Neural progenitor cell (in vitro differentiated cells): ENCODE measurements around the gene NPB. TPM values are rescaled to one million over a fixed set of nuclear protein-coding genes. Genes with fewer than 3 reads are reported as not detected.

Source experiments
- DNase-seq: peaks from one replicate; pipeline ENCODE4 v3.0.0-alpha.2; 2016; ENCODE audit warnings: low spot score
- H2AFZ ChIP-seq: fragments of 200-600 bp; sonication (generic); replicated peaks from 2 replicates; pipeline ENCODE4 v1.6.1; 2016; ENCODE audit warnings: antibody characterized with exemption
- H3F3A ChIP-seq: fragments of 200-600 bp; sonication (generic); 2 replicates; pipeline ENCODE4 v1.6.1; 2016; ENCODE audit warnings: antibody characterized with exemption, low read depth
- H3K27ac ChIP-seq: fragments of 200-600 bp; sonication (generic); 2 replicates; pipeline ENCODE4 v1.5.1; 2016; ENCODE audit warnings: mild to moderate bottlenecking
- H3K27me3 ChIP-seq: fragments of 200-600 bp; sonication (generic); 2 replicates; pipeline ENCODE4 v1.6.1; 2016; ENCODE audit warnings: mild to moderate bottlenecking, moderate library complexity
- H3K36me3 ChIP-seq: fragments of 200-600 bp; sonication (generic); 2 replicates; pipeline ENCODE4 v1.5.1; 2016
- H3K4me1 ChIP-seq: fragments of 200-600 bp; sonication (generic); 2 replicates; pipeline ENCODE4 v1.6.1; 2016; ENCODE audit warnings: mixed run types
- H3K4me2 ChIP-seq: fragments of 200-600 bp; sonication (generic); 2 replicates; pipeline ENCODE4 v1.6.1; 2016
- H3K4me3 ChIP-seq: fragments of 200-600 bp; sonication (generic); 2 replicates; pipeline ENCODE4 v1.5.1; 2016
- H3K79me2 ChIP-seq: fragments of 200-600 bp; sonication (generic); 2 replicates; pipeline ENCODE4 v1.6.1; 2016; ENCODE audit warnings: low read depth
- H3K9ac ChIP-seq: fragments of 200-600 bp; sonication (generic); 2 replicates; pipeline ENCODE4 v1.6.1; 2016
- H3K9me3 ChIP-seq: fragments of 200-600 bp; sonication (generic); 2 replicates; pipeline ENCODE4 v1.5.1; 2016; ENCODE audit warnings: low read depth
- H4K20me1 ChIP-seq: fragments of 200-600 bp; sonication (generic); 2 replicates; pipeline ENCODE4 v1.6.1; 2016; ENCODE audit warnings: low read depth
- H3K27ac Mint-ChIP-seq: 3 replicates; pipeline ENCODE4 v1.8.0; 2021; ENCODE audit warnings: mixed read lengths
- H3K27me3 Mint-ChIP-seq: 2 replicates; pipeline ENCODE4 v1.8.0; 2022; ENCODE audit warnings: low read depth, mild to moderate bottlenecking, inconsistent platforms, moderate library complexity, mixed read lengths; ENCODE audit not compliant: insufficient read depth
- H3K36me3 Mint-ChIP-seq: 3 replicates; pipeline ENCODE4 v1.8.0; 2021; ENCODE audit warnings: mixed read lengths
- H3K4me1 Mint-ChIP-seq: 3 replicates; pipeline ENCODE4 v1.8.0; 2021; ENCODE audit warnings: mixed read lengths
- H3K4me3 Mint-ChIP-seq: 3 replicates; pipeline ENCODE4 v1.8.0; 2021; ENCODE audit warnings: mild to moderate bottlenecking, moderate library complexity, mixed read lengths
- H3K9me3 Mint-ChIP-seq: 3 replicates; pipeline ENCODE4 v1.8.0; 2020; ENCODE audit warnings: mixed read lengths
- EZH2 ChIP-seq: fragments of 200-600 bp; sonication (generic); IDR thresholded peaks from 2 replicates; pipeline ENCODE4 v1.6.1; 2017; ENCODE audit warnings: antibody characterized with exemption, mild to moderate bottlenecking, moderate library complexity
- EZH2phosphoT487 ChIP-seq: fragments of 200-600 bp; sonication (generic); IDR thresholded peaks from 2 replicates; pipeline ENCODE4 v1.6.1; 2017; ENCODE audit warnings: antibody characterized with exemption
- total RNA-seq: library from RNA; depleted of rRNA; stranded (reverse); fragments of >200 nt; gene quantifications from 2 replicates; pipeline ENCODE4 v1.2.3, GENCODE V29; 2015; ENCODE audit warnings: low replicate concordance
- TF ChIP-seq, protein P1 (sequence below): fragments of 200-600 bp; sonication (generic); IDR thresholded peaks from 2 replicates; pipeline ENCODE4 v1.5.1; 2017; ENCODE audit warnings: antibody characterized with exemption, mild to moderate bottlenecking

NPB gene
- total RNA-seq, 1 donor from 2014 or later = not detected

- H3K4me1 Mint-ChIP-seq = peaks cover 16% of the 10 kb centered on the region
- no peaks in the 10 kb centered on the region for H3K9me3 Mint-ChIP-seq
- H3K4me3 Mint-ChIP-seq = peak overlapping the region; percentile 86
- peaks cover 60% of the 10 kb centered on the region for H3F3A ChIP-seq
- TF ChIP-seq, protein P1, sequence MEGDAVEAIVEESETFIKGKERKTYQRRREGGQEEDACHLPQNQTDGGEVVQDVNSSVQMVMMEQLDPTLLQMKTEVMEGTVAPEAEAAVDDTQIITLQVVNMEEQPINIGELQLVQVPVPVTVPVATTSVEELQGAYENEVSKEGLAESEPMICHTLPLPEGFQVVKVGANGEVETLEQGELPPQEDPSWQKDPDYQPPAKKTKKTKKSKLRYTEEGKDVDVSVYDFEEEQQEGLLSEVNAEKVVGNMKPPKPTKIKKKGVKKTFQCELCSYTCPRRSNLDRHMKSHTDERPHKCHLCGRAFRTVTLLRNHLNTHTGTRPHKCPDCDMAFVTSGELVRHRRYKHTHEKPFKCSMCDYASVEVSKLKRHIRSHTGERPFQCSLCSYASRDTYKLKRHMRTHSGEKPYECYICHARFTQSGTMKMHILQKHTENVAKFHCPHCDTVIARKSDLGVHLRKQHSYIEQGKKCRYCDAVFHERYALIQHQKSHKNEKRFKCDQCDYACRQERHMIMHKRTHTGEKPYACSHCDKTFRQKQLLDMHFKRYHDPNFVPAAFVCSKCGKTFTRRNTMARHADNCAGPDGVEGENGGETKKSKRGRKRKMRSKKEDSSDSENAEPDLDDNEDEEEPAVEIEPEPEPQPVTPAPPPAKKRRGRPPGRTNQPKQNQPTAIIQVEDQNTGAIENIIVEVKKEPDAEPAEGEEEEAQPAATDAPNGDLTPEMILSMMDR = peak; percentile 91
- TF ChIP-seq EZH2phosphoT487 = no peak
- no peak for TF ChIP-seq EZH2
- peaks cover 14% of the 10 kb centered on the region for H3K4me1 ChIP-seq
- H3K27me3 Mint-ChIP-seq = peaks cover 6% of the 10 kb centered on the region
- H3K27ac Mint-ChIP-seq = no peak overlapping the region
- no peaks in the 10 kb centered on the region for H3K9me3 ChIP-seq
- peak overlapping the region; percentile 99 for H3K4me2 ChIP-seq
- DNase-seq = peak; percentile 68
- no peaks in the 10 kb centered on the region for H3K36me3 ChIP-seq
- peaks cover 28% of the 10 kb centered on the region for H3K79me2 ChIP-seq
- H3K4me3 ChIP-seq = peak overlapping the region; percentile 86
- peaks cover 41% of the 10 kb centered on the region for H4K20me1 ChIP-seq
- H2AFZ ChIP-seq = no peak overlapping the region
- H3K27me3 ChIP-seq = no peaks in the 10 kb centered on the region
- H3K9ac ChIP-seq = no peak overlapping the region
- H3K27ac ChIP-seq = no peak overlapping the region
- peaks cover 3% of the 10 kb centered on the region for H3K36me3 Mint-ChIP-seq
Measured at GRCh38 chr17:81869221-81870130, 32.6 kb upstream of the NPB start.

- Mint-ChIP-seq H3K27me3 (peaks cover 6% of the 10 kb centered on the region), H3K4me3 (peak overlapping the region; percentile 86), H3K4me1 (peaks cover 16% of the 10 kb centered on the region), H3K36me3 (peaks cover 3% of the 10 kb centered on the region), H3K9me3 (no peaks in the 10 kb centered on the region), H3K27ac (no peak overlapping the region)
- peaks cover 14% of the 10 kb centered on the region for H3K4me1 ChIP-seq
- no peak for TF ChIP-seq EZH2
- TF ChIP-seq, protein P1 = no peak
- H3K36me3 ChIP-seq = no peaks in the 10 kb centered on the region
- peak; percentile 69 for DNase-seq
- H3K79me2 ChIP-seq = peaks cover 28% of the 10 kb centered on the region
- peak overlapping the region; percentile 99 for H3K4me2 ChIP-seq
- H3K27me3 ChIP-seq = no peaks in the 10 kb centered on the region
- H2AFZ ChIP-seq = no peak overlapping the region
- peak overlapping the region; percentile 65 for H3K9ac ChIP-seq
- H3K27ac ChIP-seq = no peak overlapping the region
- H4K20me1 ChIP-seq = peaks cover 35% of the 10 kb centered on the region
- H3F3A ChIP-seq = peaks cover 62% of the 10 kb centered on the region
- no peaks in the 10 kb centered on the region for H3K9me3 ChIP-seq
- peak overlapping the region; percentile 86 for H3K4me3 ChIP-seq
Measured at GRCh38 chr17:81870131-81870980, 31.7 kb upstream of the NPB start.

DNA sequence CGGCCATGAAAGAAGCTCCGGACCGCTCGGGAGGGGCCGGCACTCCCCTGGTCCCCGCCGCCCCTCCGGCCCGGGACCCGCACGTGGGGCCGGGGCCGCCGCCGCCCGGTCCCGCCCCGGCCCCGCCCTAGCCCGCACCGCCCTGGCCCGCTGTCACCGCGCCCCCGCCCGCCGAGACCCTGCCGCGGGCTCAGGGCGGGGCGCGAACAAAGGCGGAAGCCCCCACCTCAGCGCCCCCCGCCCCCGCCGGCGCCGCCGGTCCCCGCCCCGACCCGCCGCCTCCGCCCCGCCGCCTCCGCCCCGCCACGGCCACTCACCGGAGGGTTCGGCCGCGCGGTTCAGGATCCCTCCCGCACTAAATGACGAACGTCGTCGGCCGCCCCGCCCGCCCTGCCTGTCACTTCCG lies 31.1 kb upstream of the NPB start, which contains the start of gene ARHGDIA:
ARHGDIA (minus strand) TSS at position 357 of the 406 bp plus-strand sequence. CDS start 1,407 bp downstream, outside the sequence.
- H4K20me1 ChIP-seq = peaks cover 35% of the 10 kb centered on the region
- H3K4me2 ChIP-seq = peak within 1 kb of the TSS; percentile 99
- Mint-ChIP-seq H3K4me1 (peaks cover 16% of the 10 kb centered on the region), H3K9me3 (no peaks in the 10 kb centered on the region), H3K4me3 (peak within 1 kb of the TSS; percentile 88), H3K36me3 (peaks cover 3% of the 10 kb centered on the region), H3K27me3 (peaks cover 4% of the 10 kb centered on the region), H3K27ac (peak within 1 kb of the TSS; percentile 79)
- DNase-seq = peak; percentile 93
- TF ChIP-seq EZH2 (no peak), EZH2phosphoT487 (no peak)
- TF ChIP-seq, protein P1 = no peak
- H3K4me1 ChIP-seq = peaks cover 14% of the 10 kb centered on the region
- no peaks in the 10 kb centered on the region for H3K27me3 ChIP-seq
- H3K36me3 ChIP-seq = no peaks in the 10 kb centered on the region
- H3K9ac ChIP-seq = peak within 1 kb of the TSS; percentile 73
- peaks cover 62% of the 10 kb centered on the region for H3F3A ChIP-seq
- no peaks in the 10 kb centered on the region for H3K9me3 ChIP-seq
- peak within 1 kb of the TSS; percentile 86 for H3K4me3 ChIP-seq
- peak within 1 kb of the TSS; percentile 80 for H2AFZ ChIP-seq
- peak within 1 kb of the TSS; percentile 42 for H3K27ac ChIP-seq
- H3K79me2 ChIP-seq = peaks cover 28% of the 10 kb centered on the region
